IMR-90 (cell line): Measurements from ENCODE around the gene AGAP1. TPM values are rescaled to one million over a fixed set of nuclear protein-coding genes. Genes with fewer than 3 reads are reported as not detected.

Experiments used
- ATAC-seq: fragments of 200-7000 bp; cut with Tn5 transposase; 2 replicates; pipeline ENCODE4 v1.9.1; 2020; ENCODE audit warnings: low read depth, mild to moderate bottlenecking, moderate library complexity
- BruUV-seq: library from RNA; stranded (reverse); fragments of 400-500 nt; replicated peaks from 2 replicates; lab custom pipeline; 2021; lab: Mats Ljungman, UMichigan
- CTCF ChIA-PET: fragments of 300-600 bp; formaldehyde crosslinking; extraction: SDS; loops from one replicate; lab custom pipeline; 2021; ENCODE audit warnings: antibody characterized with exemption; lab: Yijun Ruan, JAX
- POLR2A ChIA-PET: fragments of 300-600 bp; sonication (Branson Sonifier 250); formaldehyde crosslinking; loops from one replicate; lab custom pipeline; 2022; ENCODE audit warnings: antibody characterized with exemption; ENCODE audit not compliant: unreplicated experiment; lab: Charles Lee
- DNase-seq: peaks from one replicate; pipeline ENCODE4 v3.0.0; 2013
- H2AFZ ChIP-seq: replicated peaks from 2 replicates; pipeline ENCODE3; 2013; ENCODE audit warnings: low read length, mild to moderate bottlenecking; ENCODE audit not compliant: poor library complexity
- H2AK5ac ChIP-seq: 2 replicates; pipeline ENCODE4 v1.6.1; 2013; ENCODE audit warnings: low read depth, low read length, inconsistent platforms
- H2AK9ac ChIP-seq: replicated peaks from 2 replicates; pipeline ENCODE3; 2013; ENCODE audit warnings: mild to moderate bottlenecking, low read depth, low read length, moderate library complexity; ENCODE audit not compliant: poor library complexity
- H2BK120ac ChIP-seq: 2 replicates; pipeline ENCODE4 v1.6.1; 2013; ENCODE audit warnings: low read depth, low read length, inconsistent platforms
- H2BK15ac ChIP-seq: 3 replicates; pipeline ENCODE4 v1.6.1; 2013; ENCODE audit warnings: low read depth, low read length, inconsistent platforms
- H2BK20ac ChIP-seq: 2 replicates; pipeline ENCODE4 v1.6.1; 2013; ENCODE audit warnings: low read depth, mild to moderate bottlenecking, inconsistent platforms, low read length, moderate library complexity
- H2BK5ac ChIP-seq: 2 replicates; pipeline ENCODE4 v1.6.1; 2013; ENCODE audit warnings: mild to moderate bottlenecking, low read depth, low read length, inconsistent platforms; ENCODE audit not compliant: poor library complexity, severe bottlenecking
- H3K14ac ChIP-seq: replicated peaks from 2 replicates; pipeline ENCODE4 v1.6.1; 2013; ENCODE audit warnings: low read depth, low read length, inconsistent platforms
- H3K18ac ChIP-seq: 2 replicates; pipeline ENCODE4 v1.6.1; 2013; ENCODE audit warnings: low read depth, low read length, control low read depth
- H3K23ac ChIP-seq: 2 replicates; pipeline ENCODE4 v1.6.1; 2013; ENCODE audit warnings: low read depth, low read length, inconsistent platforms
- H3K27ac ChIP-seq: 2 replicates; pipeline ENCODE4 v1.5.1; 2013; ENCODE audit warnings: mild to moderate bottlenecking, control low read depth, low read length; ENCODE audit not compliant: insufficient read depth
- H3K27me3 ChIP-seq: 2 replicates; pipeline ENCODE4 v1.6.1; 2013; ENCODE audit warnings: low read length; ENCODE audit not compliant: control insufficient read depth, insufficient read depth
- H3K36me3 ChIP-seq: 2 replicates; pipeline ENCODE4 v1.6.1; 2013; ENCODE audit warnings: low read length, mixed read lengths; ENCODE audit not compliant: control insufficient read depth, insufficient read depth
- H3K4ac ChIP-seq: 2 replicates; pipeline ENCODE4 v1.6.1; 2013; ENCODE audit warnings: low read depth, low read length, inconsistent platforms
- H3K4me1 ChIP-seq: 2 replicates; pipeline ENCODE4 v1.6.1; 2013; ENCODE audit warnings: low read length, mixed read lengths; ENCODE audit not compliant: control insufficient read depth, insufficient read depth
- H3K4me2 ChIP-seq: 2 replicates; pipeline ENCODE4 v1.6.1; 2013; ENCODE audit warnings: low read depth, mild to moderate bottlenecking, control low read depth, low read length, moderate library complexity
- H3K4me3 ChIP-seq: 2 replicates; pipeline ENCODE4 v1.5.1; 2013; ENCODE audit warnings: low read depth, mild to moderate bottlenecking, control low read depth, low read length, moderate library complexity; ENCODE audit not compliant: insufficient read depth
- H3K56ac ChIP-seq: 2 replicates; pipeline ENCODE4 v1.6.1; 2013; ENCODE audit warnings: low read length, inconsistent platforms; ENCODE audit not compliant: insufficient read depth; ENCODE audit errors: extremely low read depth
- H3K79me1 ChIP-seq, 2 experiments: 2 replicates each; pipeline ENCODE4 v1.6.1; 2013; ENCODE audit warnings: low read length in 2 of 2, inconsistent platforms in 1 of 2, low read depth in 1 of 2
- H3K9ac ChIP-seq: 2 replicates; pipeline ENCODE4 v1.6.1; 2013; ENCODE audit warnings: low read depth, low read length, control low read depth
- H3K9me1 ChIP-seq: 2 replicates; pipeline ENCODE4 v1.6.1; 2013; ENCODE audit warnings: low read length, inconsistent platforms; ENCODE audit not compliant: insufficient read depth
- H3K9me3 ChIP-seq: 2 replicates; pipeline ENCODE4 v1.6.1; 2013; ENCODE audit warnings: low read length; ENCODE audit not compliant: control insufficient read depth, insufficient read depth
- H4K20me1 ChIP-seq: 2 replicates; pipeline ENCODE4 v1.6.1; 2013; ENCODE audit warnings: low read length, inconsistent platforms; ENCODE audit not compliant: insufficient read depth
- H4K5ac ChIP-seq: 2 replicates; pipeline ENCODE4 v1.6.1; 2013; ENCODE audit warnings: mild to moderate bottlenecking, low read depth, low read length, control low read depth
- H4K8ac ChIP-seq, 2 experiments: 2 replicates each; pipeline ENCODE4 v1.6.1; 2013; ENCODE audit warnings: low read depth in 2 of 2, low read length in 2 of 2, control low read depth in 1 of 2, inconsistent platforms in 1 of 2
- H4K91ac ChIP-seq: 2 replicates; pipeline ENCODE4 v1.6.1; 2013; ENCODE audit warnings: low read depth, low read length, inconsistent platforms; ENCODE audit not compliant: insufficient read depth
- BHLHE40 ChIP-seq: fragments of 150-350 bp; IDR thresholded peaks from 2 replicates; pipeline ENCODE4 v1.6.1; 2016; ENCODE audit warnings: mild to moderate bottlenecking, low read depth, low read length
- CEBPB ChIP-seq: IDR thresholded peaks from 2 replicates; pipeline ENCODE4 v1.6.1; 2012; ENCODE audit warnings: low read depth, low read length, improper control_type of control experiment
- CHD1 ChIP-seq: IDR thresholded peaks from 2 replicates; pipeline ENCODE4 v1.6.1; 2012; ENCODE audit warnings: low read depth, low read length, improper control_type of control experiment
- FOS ChIP-seq: fragments of 150-350 bp; IDR thresholded peaks from 2 replicates; pipeline ENCODE4 v1.6.1; 2016; ENCODE audit warnings: low read depth, low read length
- MAFK ChIP-seq: IDR thresholded peaks from 2 replicates; pipeline ENCODE4 v1.6.1; 2012; ENCODE audit warnings: low read depth, low read length, improper control_type of control experiment
- MAZ ChIP-seq: IDR thresholded peaks from 2 replicates; pipeline ENCODE4 v1.6.1; 2012; ENCODE audit warnings: low read depth, mild to moderate bottlenecking, low read length, improper control_type of control experiment, moderate library complexity, borderline replicate concordance
- MXI1 ChIP-seq: IDR thresholded peaks from 2 replicates; pipeline ENCODE4 v1.6.1; 2012; ENCODE audit warnings: low read depth, mild to moderate bottlenecking, low read length, moderate library complexity, borderline replicate concordance
- POLR2A ChIP-seq: IDR thresholded peaks from 2 replicates; pipeline ENCODE4 v1.6.1; 2012; ENCODE audit warnings: mild to moderate bottlenecking, low read depth, low read length
- RAD21 ChIP-seq: IDR thresholded peaks from 2 replicates; pipeline ENCODE4 v1.6.1; 2012; ENCODE audit warnings: low read length, improper control_type of control experiment
- RCOR1 ChIP-seq: IDR thresholded peaks from 2 replicates; pipeline ENCODE4 v1.6.1; 2012; ENCODE audit warnings: mild to moderate bottlenecking, low read length, improper control_type of control experiment; ENCODE audit not compliant: insufficient replicate concordance
- RFX5 ChIP-seq: IDR thresholded peaks from 2 replicates; pipeline ENCODE4 v1.8.0; 2012; ENCODE audit warnings: low read depth, mild to moderate bottlenecking, low read length, moderate library complexity
- SMC3 ChIP-seq: fragments of 150-350 bp; IDR thresholded peaks from 2 replicates; pipeline ENCODE4 v1.6.1; 2016; ENCODE audit warnings: low read depth, mild to moderate bottlenecking, antibody characterized with exemption, low read length, moderate library complexity
- USF2 ChIP-seq: fragments of 150-350 bp; IDR thresholded peaks from 2 replicates; pipeline ENCODE4 v1.6.1; 2017; ENCODE audit warnings: mild to moderate bottlenecking, antibody characterized with exemption, low read length, low read depth
- WGBS, 2 experiments: methylation state at CpG; one replicate each; pipeline versions ENCODE4 v1.1.5 to v1.1.7; 2013; ENCODE audit warnings: missing lambda C conversion rate in 2 of 2; ENCODE audit not compliant: insufficient read length in 1 of 2; ENCODE audit errors: extremely low coverage in 2 of 2; 5-methylcytosine and 5-hydroxymethylcytosine counted together
- dilution Hi-C: fragments of 300-500 bp; cut with HindIII; formaldehyde crosslinking; loops from one replicate; pipeline ENCODE4 v1.14.3; 2018; ENCODE audit warnings: low sequenced_read_pairs; ENCODE audit not compliant: unreplicated experiment
- in situ Hi-C: fragments of 300-500 bp; cut with MboI; formaldehyde crosslinking; loops from 3 replicates; pipeline ENCODE4 v1.14.3; 2019; ENCODE audit warnings: low sequenced_read_pairs, inconsistent platforms, mixed read lengths
- intact Hi-C: fragments of 100-400 bp; cut with micrococcal nuclease; formaldehyde crosslinking; loops from 2 replicates; pipeline ENCODE4 v1.10.0; 2022
- polyA plus RNA-seq, 3 experiments: library from polyadenylated mRNA; depleted of rRNA; stranded (reverse); fragments of >200 nt; gene quantifications; 2 replicates each; pipeline ENCODE4 v1.2.3, GENCODE V29; 2012; ENCODE audit warnings: low replicate concordance in 1 of 3
- total RNA-seq: library from RNA; depleted of rRNA; stranded (reverse); fragments of >200 nt; gene quantifications from 2 replicates; pipeline ENCODE4 v1.2.3, GENCODE V29; 2012
- TF ChIP-seq, protein P1 (sequence below): conservative IDR thresholded peaks from 2 replicates; pipeline ENCODE4 v1.5.1; 2012; ENCODE audit warnings: mild to moderate bottlenecking, low read depth, low read length, improper control_type of control experiment
- TF ChIP-seq, protein P2 (sequence below): fragments of 150-350 bp; IDR thresholded peaks from 2 replicates; pipeline ENCODE4 v1.6.1; 2016; ENCODE audit warnings: low read depth, mild to moderate bottlenecking, low read length, moderate library complexity, borderline replicate concordance

Gene AGAP1
- total and polyA plus RNA-seq, 2 of the 4 experiments (the other 2 are of a cell fraction) = 15.1 to 16.4 TPM

DNA sequence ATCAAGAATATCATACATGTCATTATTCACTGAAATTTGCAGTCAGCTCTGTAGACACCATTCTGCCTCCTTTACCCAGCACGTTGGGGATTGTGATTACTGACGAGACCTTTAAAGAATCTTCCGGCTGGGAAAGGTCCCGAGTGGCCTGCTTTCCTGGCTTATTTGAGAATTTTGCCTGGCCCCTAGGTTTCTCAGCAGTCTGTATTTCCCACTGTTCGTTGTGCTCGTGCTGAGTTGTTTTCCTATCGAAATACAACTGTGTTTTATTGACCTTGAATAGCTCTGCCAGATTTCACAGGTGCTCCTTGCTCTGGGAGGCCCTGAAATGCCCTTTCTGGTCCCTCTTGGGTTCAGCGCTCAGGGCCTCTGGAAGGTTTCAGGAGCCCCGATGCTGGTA, 94.9 kb downstream of the AGAP1 start:
- Histone ChIP-seq H2AK5ac (no peak overlapping the region), H3K9ac (no peak overlapping the region), H2BK20ac (no peak overlapping the region), H3K14ac (no peak overlapping the region), H4K5ac (no peak overlapping the region), H2AK9ac (no peak overlapping the region), H3K4me1 (peaks cover 2% of the 10 kb centered on the region; the same call in 1 of the 2 replicates), H2BK5ac (no peak overlapping the region), H3K9me3 (no peaks in the 10 kb centered on the region), H2AFZ (no peak overlapping the region), H3K4me3 (no peak overlapping the region), H3K4ac (no peak overlapping the region), H2BK15ac (no peak overlapping the region), H3K4me2 (no peak overlapping the region), H3K56ac (no peak overlapping the region), H3K79me1 (peaks cover 20 to 33% of the 10 kb centered on the region in 2 experiments), H3K9me1 (peaks cover 5% of the 10 kb centered on the region), H3K36me3 (no peaks in the 10 kb centered on the region), H4K8ac (no peak overlapping the region), H3K27me3 (no peaks in the 10 kb centered on the region), H2BK120ac (no peak overlapping the region), H4K20me1 (peaks cover 25% of the 10 kb centered on the region), H3K27ac (no peak overlapping the region), H4K91ac (no peak overlapping the region), H3K23ac (no peak overlapping the region), H3K18ac (no peak overlapping the region)
- TF ChIP-seq, protein P1, sequence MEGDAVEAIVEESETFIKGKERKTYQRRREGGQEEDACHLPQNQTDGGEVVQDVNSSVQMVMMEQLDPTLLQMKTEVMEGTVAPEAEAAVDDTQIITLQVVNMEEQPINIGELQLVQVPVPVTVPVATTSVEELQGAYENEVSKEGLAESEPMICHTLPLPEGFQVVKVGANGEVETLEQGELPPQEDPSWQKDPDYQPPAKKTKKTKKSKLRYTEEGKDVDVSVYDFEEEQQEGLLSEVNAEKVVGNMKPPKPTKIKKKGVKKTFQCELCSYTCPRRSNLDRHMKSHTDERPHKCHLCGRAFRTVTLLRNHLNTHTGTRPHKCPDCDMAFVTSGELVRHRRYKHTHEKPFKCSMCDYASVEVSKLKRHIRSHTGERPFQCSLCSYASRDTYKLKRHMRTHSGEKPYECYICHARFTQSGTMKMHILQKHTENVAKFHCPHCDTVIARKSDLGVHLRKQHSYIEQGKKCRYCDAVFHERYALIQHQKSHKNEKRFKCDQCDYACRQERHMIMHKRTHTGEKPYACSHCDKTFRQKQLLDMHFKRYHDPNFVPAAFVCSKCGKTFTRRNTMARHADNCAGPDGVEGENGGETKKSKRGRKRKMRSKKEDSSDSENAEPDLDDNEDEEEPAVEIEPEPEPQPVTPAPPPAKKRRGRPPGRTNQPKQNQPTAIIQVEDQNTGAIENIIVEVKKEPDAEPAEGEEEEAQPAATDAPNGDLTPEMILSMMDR = no peak
- TF ChIP-seq CHD1 = no peak
- TF ChIP-seq MAFK = no peak
- TF ChIP-seq RCOR1 = no peak
- TF ChIP-seq USF2 = no peak
- no peak for TF ChIP-seq BHLHE40
- no peak for TF ChIP-seq MXI1
- no peak for TF ChIP-seq CEBPB
- no peak for TF ChIP-seq RAD21
- no peak for TF ChIP-seq FOS
- TF ChIP-seq RFX5 = no peak
- no peak for TF ChIP-seq SMC3
- TF ChIP-seq POLR2A = no peak
- TF ChIP-seq, protein P2, sequence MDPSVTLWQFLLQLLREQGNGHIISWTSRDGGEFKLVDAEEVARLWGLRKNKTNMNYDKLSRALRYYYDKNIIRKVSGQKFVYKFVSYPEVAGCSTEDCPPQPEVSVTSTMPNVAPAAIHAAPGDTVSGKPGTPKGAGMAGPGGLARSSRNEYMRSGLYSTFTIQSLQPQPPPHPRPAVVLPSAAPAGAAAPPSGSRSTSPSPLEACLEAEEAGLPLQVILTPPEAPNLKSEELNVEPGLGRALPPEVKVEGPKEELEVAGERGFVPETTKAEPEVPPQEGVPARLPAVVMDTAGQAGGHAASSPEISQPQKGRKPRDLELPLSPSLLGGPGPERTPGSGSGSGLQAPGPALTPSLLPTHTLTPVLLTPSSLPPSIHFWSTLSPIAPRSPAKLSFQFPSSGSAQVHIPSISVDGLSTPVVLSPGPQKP = no peak
- TF ChIP-seq MAZ = no peak
- ChIA-PET CTCF (interaction anchor here (0.6 kb wide), 1 partner anchor 253 kb away, joined by 4 read pairs; no protein-coding TSS in a partner anchor), POLR2A (no interaction called here)
- no TSS peak for BruUV-seq
- dilution Hi-C loops = no loop called here
- 43% methylated on average over 3 of the region's 9 CpGs; no CpG with 5 or more reads in 1 of the 2 experiments for WGBS, 2 experiments
- no peak for ATAC-seq
- intact Hi-C loops = no loop called here
- in situ Hi-C loops = loop anchor here (25.0 kb wide), 1 partner anchor 1051 kb away; no protein-coding TSS in a partner anchor
- no peak for DNase-seq
